ENCODE results near the gene ZP1. TPM values are rescaled to one million over a fixed set of nuclear protein-coding genes. Genes with fewer than 3 reads are reported as not detected.

Gene ZP1
- total and polyA plus RNA-seq, 2 experiments from 2014 or later = not detected

DNA sequence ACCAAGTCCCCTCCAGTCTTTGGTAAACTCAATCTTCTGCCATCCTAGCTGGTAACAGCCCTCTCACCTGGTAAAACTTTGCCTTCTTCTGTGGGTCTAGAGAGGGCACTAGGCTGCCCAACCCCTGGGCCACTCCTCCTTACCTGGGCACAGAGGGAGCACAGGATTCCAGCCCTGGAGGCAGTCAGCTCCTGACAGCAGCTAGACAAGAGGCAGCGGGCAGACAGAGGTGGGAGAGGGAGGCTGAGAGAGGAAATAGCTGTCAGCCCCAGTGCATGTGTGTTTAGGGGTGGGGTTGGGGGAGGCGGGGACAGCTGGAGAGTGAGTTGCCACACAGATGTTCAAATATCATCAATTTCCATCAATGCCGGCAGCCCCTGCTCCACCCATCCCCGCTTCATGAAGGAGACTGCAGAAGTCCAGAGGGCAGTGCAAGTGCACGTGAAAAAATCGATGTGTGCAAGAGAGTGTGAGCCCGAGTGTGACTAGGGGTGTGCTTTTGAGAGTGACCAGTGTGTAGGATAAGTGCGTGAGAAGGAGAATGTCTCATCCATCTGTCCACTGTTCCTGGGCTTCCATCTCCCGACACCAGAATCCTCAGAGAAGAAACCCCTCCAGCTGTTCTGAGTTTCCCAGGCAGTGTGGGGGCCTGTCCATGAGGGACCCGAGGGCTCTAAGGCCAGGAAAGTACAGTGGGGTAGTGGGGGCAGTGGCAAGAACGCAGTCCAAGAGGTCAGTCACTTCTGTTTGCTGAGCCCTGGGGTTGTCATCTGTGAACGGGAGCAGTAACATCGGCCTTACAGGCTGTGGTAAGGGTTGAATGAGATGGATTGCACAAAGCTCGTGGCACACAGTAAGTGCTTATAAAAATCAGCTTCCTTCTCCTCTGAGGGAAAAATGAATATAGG is 11.4 kb upstream of the ZP1 start, which contains the start of gene PTGDR2:
Gene PTGDR2, minus strand, starts transcription at position 225 of the 908 bp plus-strand sequence. CDS start 2,228 bp downstream, outside the sequence.
- Mint-ChIP-seq H3K9me3 (no peaks in the 10 kb centered on the region; the same call in 2 of the 3 replicates), H3K4me3 (no peak within 1 kb of the TSS), H3K4me1 (peaks cover 12% of the 10 kb centered on the region), H3K36me3 (ENCODE audit: low read depth) (peaks cover 15% of the 10 kb centered on the region), H3K27ac (no peak within 1 kb of the TSS), H3K27me3 (ENCODE audit: insufficient read depth, low read depth, poor library complexity) (peaks cover 18% of the 10 kb centered on the region)
- DNase-seq (ENCODE audit: low spot score) = no peak
- ATAC-seq = no peak
- Histone ChIP-seq H3K27me3 (ENCODE audit: insufficient read depth) (peaks cover 23% of the 10 kb centered on the region), H3K36me3 (ENCODE audit: insufficient read depth) (no peaks in the 10 kb centered on the region), H3K4me2 (no peak within 1 kb of the TSS), H3K9me2 (ENCODE audit: insufficient read depth) (no peaks in the 10 kb centered on the region), H2AFZ (no peak within 1 kb of the TSS), H3K79me2 (replicated peaks; ENCODE audit: insufficient read depth) (no peaks in the 10 kb centered on the region), H3K4me3 (no peak within 1 kb of the TSS), H4K20me1 (replicated peaks; ENCODE audit: insufficient read depth) (no peaks in the 10 kb centered on the region; the same call in 1 of the 2 replicates), H3F3A (replicated peaks; ENCODE audit: low read depth) (peaks cover 9% of the 10 kb centered on the region; the same call in 1 of the 2 replicates), H3K4me1 (ENCODE audit: insufficient read depth) (0 out of 2 replicates have a peak, but pooled peaks cover 5% of the 10 kb centered on the region), H3K27ac (ENCODE audit: low read depth) (no peak within 1 kb of the TSS)
- TF ChIP-seq JUNB (IDR thresholded peaks at IDR 0.05; ENCODE audit: unreplicated experiment) = no peak
- no peak for TF ChIP-seq POLR2AphosphoS5 (IDR thresholded peaks at IDR 0.05; ENCODE audit: low read depth)
- no peak for TF ChIP-seq CREB1 (CRISPR knock-in tag; IDR thresholded peaks at IDR 0.05; ENCODE audit: low read depth)
- TF ChIP-seq, protein P1, sequence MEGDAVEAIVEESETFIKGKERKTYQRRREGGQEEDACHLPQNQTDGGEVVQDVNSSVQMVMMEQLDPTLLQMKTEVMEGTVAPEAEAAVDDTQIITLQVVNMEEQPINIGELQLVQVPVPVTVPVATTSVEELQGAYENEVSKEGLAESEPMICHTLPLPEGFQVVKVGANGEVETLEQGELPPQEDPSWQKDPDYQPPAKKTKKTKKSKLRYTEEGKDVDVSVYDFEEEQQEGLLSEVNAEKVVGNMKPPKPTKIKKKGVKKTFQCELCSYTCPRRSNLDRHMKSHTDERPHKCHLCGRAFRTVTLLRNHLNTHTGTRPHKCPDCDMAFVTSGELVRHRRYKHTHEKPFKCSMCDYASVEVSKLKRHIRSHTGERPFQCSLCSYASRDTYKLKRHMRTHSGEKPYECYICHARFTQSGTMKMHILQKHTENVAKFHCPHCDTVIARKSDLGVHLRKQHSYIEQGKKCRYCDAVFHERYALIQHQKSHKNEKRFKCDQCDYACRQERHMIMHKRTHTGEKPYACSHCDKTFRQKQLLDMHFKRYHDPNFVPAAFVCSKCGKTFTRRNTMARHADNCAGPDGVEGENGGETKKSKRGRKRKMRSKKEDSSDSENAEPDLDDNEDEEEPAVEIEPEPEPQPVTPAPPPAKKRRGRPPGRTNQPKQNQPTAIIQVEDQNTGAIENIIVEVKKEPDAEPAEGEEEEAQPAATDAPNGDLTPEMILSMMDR (conservative IDR thresholded peaks at IDR 0.05; ENCODE audit: low read depth in 2 of 2) = no peak
- TF ChIP-seq, protein P2, sequence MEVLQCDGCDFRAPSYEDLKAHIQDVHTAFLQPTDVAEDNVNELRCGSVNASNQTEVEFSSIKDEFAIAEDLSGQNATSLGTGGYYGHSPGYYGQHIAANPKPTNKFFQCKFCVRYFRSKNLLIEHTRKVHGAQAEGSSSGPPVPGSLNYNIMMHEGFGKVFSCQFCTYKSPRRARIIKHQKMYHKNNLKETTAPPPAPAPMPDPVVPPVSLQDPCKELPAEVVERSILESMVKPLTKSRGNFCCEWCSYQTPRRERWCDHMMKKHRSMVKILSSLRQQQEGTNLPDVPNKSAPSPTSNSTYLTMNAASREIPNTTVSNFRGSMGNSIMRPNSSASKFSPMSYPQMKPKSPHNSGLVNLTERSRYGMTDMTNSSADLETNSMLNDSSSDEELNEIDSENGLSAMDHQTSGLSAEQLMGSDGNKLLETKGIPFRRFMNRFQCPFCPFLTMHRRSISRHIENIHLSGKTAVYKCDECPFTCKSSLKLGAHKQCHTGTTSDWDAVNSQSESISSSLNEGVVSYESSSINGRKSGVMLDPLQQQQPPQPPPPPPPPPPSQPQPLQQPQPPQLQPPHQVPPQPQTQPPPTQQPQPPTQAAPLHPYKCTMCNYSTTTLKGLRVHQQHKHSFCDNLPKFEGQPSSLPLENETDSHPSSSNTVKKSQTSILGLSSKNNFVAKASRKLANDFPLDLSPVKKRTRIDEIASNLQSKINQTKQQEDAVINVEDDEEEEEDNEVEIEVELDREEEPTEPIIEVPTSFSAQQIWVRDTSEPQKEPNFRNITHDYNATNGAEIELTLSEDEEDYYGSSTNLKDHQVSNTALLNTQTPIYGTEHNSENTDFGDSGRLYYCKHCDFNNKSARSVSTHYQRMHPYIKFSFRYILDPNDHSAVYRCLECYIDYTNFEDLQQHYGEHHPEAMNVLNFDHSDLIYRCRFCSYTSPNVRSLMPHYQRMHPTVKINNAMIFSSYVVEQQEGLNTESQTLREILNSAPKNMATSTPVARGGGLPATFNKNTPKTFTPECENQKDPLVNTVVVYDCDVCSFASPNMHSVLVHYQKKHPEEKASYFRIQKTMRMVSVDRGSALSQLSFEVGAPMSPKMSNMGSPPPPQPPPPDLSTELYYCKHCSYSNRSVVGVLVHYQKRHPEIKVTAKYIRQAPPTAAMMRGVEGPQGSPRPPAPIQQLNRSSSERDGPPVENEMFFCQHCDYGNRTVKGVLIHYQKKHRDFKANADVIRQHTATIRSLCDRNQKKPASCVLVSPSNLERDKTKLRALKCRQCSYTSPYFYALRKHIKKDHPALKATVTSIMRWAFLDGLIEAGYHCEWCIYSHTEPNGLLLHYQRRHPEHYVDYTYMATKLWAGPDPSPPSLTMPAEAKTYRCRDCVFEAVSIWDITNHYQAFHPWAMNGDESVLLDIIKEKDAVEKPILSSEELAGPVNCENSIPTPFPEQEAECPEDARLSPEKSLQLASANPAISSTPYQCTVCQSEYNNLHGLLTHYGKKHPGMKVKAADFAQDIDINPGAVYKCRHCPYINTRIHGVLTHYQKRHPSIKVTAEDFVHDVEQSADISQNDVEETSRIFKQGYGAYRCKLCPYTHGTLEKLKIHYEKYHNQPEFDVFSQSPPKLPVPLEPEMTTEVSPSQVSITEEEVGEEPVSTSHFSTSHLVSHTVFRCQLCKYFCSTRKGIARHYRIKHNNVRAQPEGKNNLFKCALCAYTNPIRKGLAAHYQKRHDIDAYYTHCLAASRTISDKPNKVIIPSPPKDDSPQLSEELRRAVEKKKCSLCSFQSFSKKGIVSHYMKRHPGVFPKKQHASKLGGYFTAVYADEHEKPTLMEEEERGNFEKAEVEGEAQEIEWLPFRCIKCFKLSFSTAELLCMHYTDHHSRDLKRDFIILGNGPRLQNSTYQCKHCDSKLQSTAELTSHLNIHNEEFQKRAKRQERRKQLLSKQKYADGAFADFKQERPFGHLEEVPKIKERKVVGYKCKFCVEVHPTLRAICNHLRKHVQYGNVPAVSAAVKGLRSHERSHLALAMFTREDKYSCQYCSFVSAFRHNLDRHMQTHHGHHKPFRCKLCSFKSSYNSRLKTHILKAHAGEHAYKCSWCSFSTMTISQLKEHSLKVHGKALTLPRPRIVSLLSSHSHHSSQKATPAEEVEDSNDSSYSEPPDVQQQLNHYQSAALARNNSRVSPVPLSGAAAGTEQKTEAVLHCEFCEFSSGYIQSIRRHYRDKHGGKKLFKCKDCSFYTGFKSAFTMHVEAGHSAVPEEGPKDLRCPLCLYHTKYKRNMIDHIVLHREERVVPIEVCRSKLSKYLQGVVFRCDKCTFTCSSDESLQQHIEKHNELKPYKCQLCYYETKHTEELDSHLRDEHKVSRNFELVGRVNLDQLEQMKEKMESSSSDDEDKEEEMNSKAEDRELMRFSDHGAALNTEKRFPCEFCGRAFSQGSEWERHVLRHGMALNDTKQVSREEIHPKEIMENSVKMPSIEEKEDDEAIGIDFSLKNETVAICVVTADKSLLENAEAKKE (CRISPR knock-in tag; IDR thresholded peaks at IDR 0.05) = no peak
- TF ChIP-seq EZH2phosphoT487 (IDR thresholded peaks at IDR 0.05; ENCODE audit: unreplicated experiment) = no peak
- TF ChIP-seq NANOG (IDR thresholded peaks at IDR 0.05; ENCODE audit: borderline replicate concordance) = no peak

Measured in GM23338 (cell line).